ENCODE data around the gene IL2.

Gene IL2

DNA sequence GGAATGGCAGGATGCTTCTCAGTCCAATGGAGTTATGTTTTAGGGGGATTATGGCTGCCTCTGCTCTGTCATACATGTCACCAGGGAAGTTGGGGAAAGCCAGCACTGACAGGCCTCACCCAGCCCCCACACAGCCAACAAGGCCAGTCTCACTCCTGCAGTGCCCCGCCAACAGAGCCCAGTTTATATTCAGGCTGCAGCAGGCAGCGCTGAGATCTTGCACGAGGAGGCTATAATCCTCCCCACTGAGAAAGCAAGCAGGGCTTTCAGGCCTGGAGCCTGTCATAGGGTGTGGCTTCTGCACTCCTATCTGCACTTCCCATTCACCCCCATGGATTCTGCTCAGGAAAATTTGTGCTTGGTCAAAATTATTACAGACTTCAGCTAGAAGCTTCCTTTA lies 52.7 kb downstream of the IL2 start:
- no peak for DNase-seq (ENCODE audit: extremely low read depth, low read depth)
- no peak overlapping the region for H3K4me3 ChIP-seq (replicated peaks; ENCODE audit: low read depth, low read length)
- TF ChIP-seq, protein P1, sequence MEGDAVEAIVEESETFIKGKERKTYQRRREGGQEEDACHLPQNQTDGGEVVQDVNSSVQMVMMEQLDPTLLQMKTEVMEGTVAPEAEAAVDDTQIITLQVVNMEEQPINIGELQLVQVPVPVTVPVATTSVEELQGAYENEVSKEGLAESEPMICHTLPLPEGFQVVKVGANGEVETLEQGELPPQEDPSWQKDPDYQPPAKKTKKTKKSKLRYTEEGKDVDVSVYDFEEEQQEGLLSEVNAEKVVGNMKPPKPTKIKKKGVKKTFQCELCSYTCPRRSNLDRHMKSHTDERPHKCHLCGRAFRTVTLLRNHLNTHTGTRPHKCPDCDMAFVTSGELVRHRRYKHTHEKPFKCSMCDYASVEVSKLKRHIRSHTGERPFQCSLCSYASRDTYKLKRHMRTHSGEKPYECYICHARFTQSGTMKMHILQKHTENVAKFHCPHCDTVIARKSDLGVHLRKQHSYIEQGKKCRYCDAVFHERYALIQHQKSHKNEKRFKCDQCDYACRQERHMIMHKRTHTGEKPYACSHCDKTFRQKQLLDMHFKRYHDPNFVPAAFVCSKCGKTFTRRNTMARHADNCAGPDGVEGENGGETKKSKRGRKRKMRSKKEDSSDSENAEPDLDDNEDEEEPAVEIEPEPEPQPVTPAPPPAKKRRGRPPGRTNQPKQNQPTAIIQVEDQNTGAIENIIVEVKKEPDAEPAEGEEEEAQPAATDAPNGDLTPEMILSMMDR (IDR thresholded peaks at IDR 0.05; ENCODE audit: low read depth, low read length, missing control alignments) = no peak

Data from HFF-Myc (cell line).